ENCODE results near the gene AAK1. TPM values are rescaled to one million over a fixed set of nuclear protein-coding genes. Genes with fewer than 3 reads are reported as not detected.

AAK1 gene
- total and polyA plus RNA-seq, 2 of the 13 experiments (the other 11 are each of a cell fraction or from before 2014, with no cell fraction given) = 9.8 to 10.3 TPM

DNA sequence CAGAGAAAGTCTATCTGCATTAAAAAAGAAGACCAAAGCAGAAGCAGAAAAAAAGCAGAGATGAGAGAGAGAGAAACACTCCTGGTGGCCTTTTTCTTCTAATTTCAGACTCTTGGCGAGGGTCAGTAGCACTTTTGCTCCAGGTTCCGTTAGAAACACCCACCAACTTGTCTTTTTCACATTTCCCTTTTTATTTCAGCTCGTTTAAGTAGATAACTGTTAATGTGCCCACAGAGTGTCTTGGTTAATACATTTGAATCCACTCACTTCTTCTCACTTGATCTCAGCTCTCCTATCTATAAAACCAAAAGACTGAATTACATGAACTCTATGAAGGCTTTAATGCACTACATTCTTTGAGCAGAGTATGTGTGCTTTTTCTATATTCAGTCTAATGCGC, 63.1 kb downstream of the AAK1 start:
- BruUV-seq (replicated peaks) = no TSS peak
- Histone ChIP-seq H3K4me3 (replicated peaks in 1 of 3; ENCODE audit: insufficient read depth in 1 of 3, low read depth in 2 of 3, low read length in 3 of 3) (no peak overlapping the region), H3K9me3 (ENCODE audit: low read length) (no peaks in the 10 kb centered on the region), H4K20me1 (ENCODE audit: insufficient read depth, low read length) (no peaks in the 10 kb centered on the region), H3K4me2 (ENCODE audit: low read depth, low read length) (no peak overlapping the region), H3K4me1 (ENCODE audit: insufficient read depth, low read length) (peaks cover 48% of the 10 kb centered on the region), H3K27me3 (ENCODE audit: control insufficient read depth in 1 of 2, insufficient read depth in 2 of 2, low read length in 2 of 2) (no peaks in the 10 kb centered on the region), H3K79me2 (ENCODE audit: insufficient read depth, low read length) (no peaks in the 10 kb centered on the region), H3K36me3 (replicated peaks in 1 of 2; ENCODE audit: control insufficient read depth in 1 of 2, insufficient read depth in 2 of 2, low read length in 2 of 2) (no peaks in the 10 kb centered on the region), H2AFZ (ENCODE audit: low read length) (no peak overlapping the region), H3K9ac (ENCODE audit: insufficient read depth, low read depth, low read length) (no peak overlapping the region), H3K27ac (ENCODE audit: extremely low read length, insufficient read depth, low read length) (no peak overlapping the region)
- in situ Hi-C loops (cut with HindIII; ENCODE audit: extremely low pct_ligation_motif_present, low pct_unique_long_range_greater_than_20kb) (no loop called here), intact Hi-C loops (cut with micrococcal nuclease; ENCODE audit: unreplicated experiment) (no loop called here)
- 95% methylated on average over 4 of the region's 4 CpGs for WGBS (ENCODE audit: low lambda C conversion rate)
- ATAC-seq (no peak), DNase-seq (ENCODE audit: low spot score) (no peak), FAIRE-seq (no peak)
- TF ChIP-seq TARDBP (CRISPR knock-in tag; IDR thresholded peaks at IDR 0.05) (no peak), ARID2 (CRISPR knock-in tag; IDR thresholded peaks at IDR 0.05; ENCODE audit: borderline replicate concordance) (no peak), ZNF792 (CRISPR knock-in tag; IDR thresholded peaks at IDR 0.05) (no peak), ZNF329 (CRISPR knock-in tag; IDR thresholded peaks at IDR 0.05; ENCODE audit: low read depth) (no peak), ZNF367 (CRISPR knock-in tag; IDR thresholded peaks at IDR 0.05; ENCODE audit: borderline replicate concordance) (no peak), ZSCAN25 (CRISPR knock-in tag; IDR thresholded peaks at IDR 0.05) (no peak), MAF1 (CRISPR knock-in tag; IDR thresholded peaks at IDR 0.05; ENCODE audit: borderline replicate concordance) (no peak), SP1 (IDR thresholded peaks at IDR 0.05) (no peak), SP1 (CRISPR knock-in tag; IDR thresholded peaks at IDR 0.05) (no peak), ZFP90 (CRISPR knock-in tag; IDR thresholded peaks at IDR 0.05; ENCODE audit: borderline replicate concordance) (no peak)
- CTCF ChIA-PET (ENCODE audit: low intra/inter-chr PET ratio, low total read pairs) = no interaction called here
- POLR2A ChIA-PET = no interaction called here

DNA sequence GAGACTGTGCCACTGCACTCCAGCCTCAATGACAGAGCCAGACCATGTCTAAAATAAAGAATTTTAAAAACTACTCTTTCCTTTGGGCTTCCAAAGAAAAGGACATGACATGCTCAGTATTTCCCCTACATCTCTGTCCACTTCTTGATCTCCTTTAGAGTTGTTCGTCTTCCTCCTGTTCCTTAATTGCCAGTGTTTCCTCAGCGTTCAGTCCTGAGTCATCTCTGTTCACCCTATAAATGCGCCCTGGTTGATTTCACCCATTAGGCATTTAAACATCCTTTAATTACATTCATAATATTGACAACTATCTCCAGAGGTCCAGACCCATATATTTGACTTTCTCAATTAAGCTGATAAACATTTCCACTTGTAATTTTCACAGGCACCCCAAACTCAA, 64.0 kb downstream of the AAK1 start:
- FAIRE-seq (no peak), DNase-seq (ENCODE audit: low spot score) (no peak), ATAC-seq (no peak)
- no peaks in the 10 kb centered on the region for H4K20me1 ChIP-seq (ENCODE audit: insufficient read depth, low read length)
- H3K4me2 ChIP-seq (ENCODE audit: low read depth, low read length) = no peak overlapping the region
- no TSS peak for BruUV-seq (replicated peaks)
- CTCF ChIA-PET (ENCODE audit: low intra/inter-chr PET ratio, low total read pairs) = no interaction called here
- in situ Hi-C loops (cut with HindIII; ENCODE audit: extremely low pct_ligation_motif_present, low pct_unique_long_range_greater_than_20kb) (no loop called here), intact Hi-C loops (cut with micrococcal nuclease; ENCODE audit: unreplicated experiment) (no loop called here)
- H2AFZ ChIP-seq (ENCODE audit: low read length) = no peak overlapping the region
- H3K4me1 ChIP-seq (ENCODE audit: insufficient read depth, low read length) = peaks cover 41% of the 10 kb centered on the region
- WGBS (ENCODE audit: low lambda C conversion rate) = 98% methylated on average over 3 of the region's 3 CpGs
- no peak overlapping the region for H3K4me3 ChIP-seq (replicated peaks in 1 of 3; ENCODE audit: insufficient read depth in 1 of 3, low read depth in 2 of 3, low read length in 3 of 3)
- no peaks in the 10 kb centered on the region for H3K79me2 ChIP-seq (ENCODE audit: insufficient read depth, low read length)
- H3K9me3 ChIP-seq (ENCODE audit: low read length) = no peaks in the 10 kb centered on the region
- no peak overlapping the region for H3K9ac ChIP-seq (ENCODE audit: insufficient read depth, low read depth, low read length)
- POLR2A ChIA-PET = no interaction called here
- H3K36me3 ChIP-seq (replicated peaks in 1 of 2; ENCODE audit: control insufficient read depth in 1 of 2, insufficient read depth in 2 of 2, low read length in 2 of 2) = no peaks in the 10 kb centered on the region
- no peaks in the 10 kb centered on the region for H3K27me3 ChIP-seq (ENCODE audit: control insufficient read depth in 1 of 2, insufficient read depth in 2 of 2, low read length in 2 of 2)
- no peak overlapping the region for H3K27ac ChIP-seq (ENCODE audit: extremely low read length, insufficient read depth, low read length)
- TF ChIP-seq, protein P1, sequence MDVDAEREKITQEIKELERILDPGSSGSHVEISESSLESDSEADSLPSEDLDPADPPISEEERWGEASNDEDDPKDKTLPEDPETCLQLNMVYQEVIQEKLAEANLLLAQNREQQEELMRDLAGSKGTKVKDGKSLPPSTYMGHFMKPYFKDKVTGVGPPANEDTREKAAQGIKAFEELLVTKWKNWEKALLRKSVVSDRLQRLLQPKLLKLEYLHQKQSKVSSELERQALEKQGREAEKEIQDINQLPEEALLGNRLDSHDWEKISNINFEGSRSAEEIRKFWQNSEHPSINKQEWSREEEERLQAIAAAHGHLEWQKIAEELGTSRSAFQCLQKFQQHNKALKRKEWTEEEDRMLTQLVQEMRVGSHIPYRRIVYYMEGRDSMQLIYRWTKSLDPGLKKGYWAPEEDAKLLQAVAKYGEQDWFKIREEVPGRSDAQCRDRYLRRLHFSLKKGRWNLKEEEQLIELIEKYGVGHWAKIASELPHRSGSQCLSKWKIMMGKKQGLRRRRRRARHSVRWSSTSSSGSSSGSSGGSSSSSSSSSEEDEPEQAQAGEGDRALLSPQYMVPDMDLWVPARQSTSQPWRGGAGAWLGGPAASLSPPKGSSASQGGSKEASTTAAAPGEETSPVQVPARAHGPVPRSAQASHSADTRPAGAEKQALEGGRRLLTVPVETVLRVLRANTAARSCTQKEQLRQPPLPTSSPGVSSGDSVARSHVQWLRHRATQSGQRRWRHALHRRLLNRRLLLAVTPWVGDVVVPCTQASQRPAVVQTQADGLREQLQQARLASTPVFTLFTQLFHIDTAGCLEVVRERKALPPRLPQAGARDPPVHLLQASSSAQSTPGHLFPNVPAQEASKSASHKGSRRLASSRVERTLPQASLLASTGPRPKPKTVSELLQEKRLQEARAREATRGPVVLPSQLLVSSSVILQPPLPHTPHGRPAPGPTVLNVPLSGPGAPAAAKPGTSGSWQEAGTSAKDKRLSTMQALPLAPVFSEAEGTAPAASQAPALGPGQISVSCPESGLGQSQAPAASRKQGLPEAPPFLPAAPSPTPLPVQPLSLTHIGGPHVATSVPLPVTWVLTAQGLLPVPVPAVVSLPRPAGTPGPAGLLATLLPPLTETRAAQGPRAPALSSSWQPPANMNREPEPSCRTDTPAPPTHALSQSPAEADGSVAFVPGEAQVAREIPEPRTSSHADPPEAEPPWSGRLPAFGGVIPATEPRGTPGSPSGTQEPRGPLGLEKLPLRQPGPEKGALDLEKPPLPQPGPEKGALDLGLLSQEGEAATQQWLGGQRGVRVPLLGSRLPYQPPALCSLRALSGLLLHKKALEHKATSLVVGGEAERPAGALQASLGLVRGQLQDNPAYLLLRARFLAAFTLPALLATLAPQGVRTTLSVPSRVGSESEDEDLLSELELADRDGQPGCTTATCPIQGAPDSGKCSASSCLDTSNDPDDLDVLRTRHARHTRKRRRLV (CRISPR knock-in tag; IDR thresholded peaks at IDR 0.05) = no peak
- TF ChIP-seq ZNF530 (CRISPR knock-in tag; IDR thresholded peaks at IDR 0.05; ENCODE audit: low read depth) (no peak), NRL (CRISPR knock-in tag; IDR thresholded peaks at IDR 0.05; ENCODE audit: borderline replicate concordance) (no peak), FOXP1 (IDR thresholded peaks at IDR 0.05) (no peak), FOXP1 (CRISPR knock-in tag; IDR thresholded peaks at IDR 0.05) (no peak), AKAP8 (CRISPR knock-in tag; IDR thresholded peaks at IDR 0.05) (no peak)
- TF ChIP-seq, protein P2, sequence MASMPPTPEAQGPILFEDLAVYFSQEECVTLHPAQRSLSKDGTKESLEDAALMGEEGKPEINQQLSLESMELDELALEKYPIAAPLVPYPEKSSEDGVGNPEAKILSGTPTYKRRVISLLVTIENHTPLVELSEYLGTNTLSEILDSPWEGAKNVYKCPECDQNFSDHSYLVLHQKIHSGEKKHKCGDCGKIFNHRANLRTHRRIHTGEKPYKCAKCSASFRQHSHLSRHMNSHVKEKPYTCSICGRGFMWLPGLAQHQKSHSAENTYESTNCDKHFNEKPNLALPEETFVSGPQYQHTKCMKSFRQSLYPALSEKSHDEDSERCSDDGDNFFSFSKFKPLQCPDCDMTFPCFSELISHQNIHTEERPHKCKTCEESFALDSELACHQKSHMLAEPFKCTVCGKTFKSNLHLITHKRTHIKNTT (CRISPR knock-in tag; IDR thresholded peaks at IDR 0.05) = no peak
